H9 (cell line): Measurements from ENCODE around the gene PTPN13. TPM values are rescaled to one million over a fixed set of nuclear protein-coding genes. Genes with fewer than 3 reads are reported as not detected.

Source experiments
- DNase-seq: peaks from one replicate; pipeline ENCODE4 v3.0.0-alpha.2; 2017
- H2AFZ ChIP-seq: one replicate; pipeline ENCODE4 v1.6.1; 2013; ENCODE audit warnings: mild to moderate bottlenecking, low read length, control low read depth, moderate library complexity
- H2AK5ac ChIP-seq: 2 replicates; pipeline ENCODE4 v1.6.1; 2013; ENCODE audit warnings: low read length, control low read depth, mixed read lengths; ENCODE audit not compliant: insufficient read length
- H2BK120ac ChIP-seq: one replicate; pipeline ENCODE4 v1.6.1; 2013; ENCODE audit warnings: low read depth, mild to moderate bottlenecking, low read length, control low read depth, inconsistent platforms; ENCODE audit not compliant: poor library complexity, severe bottlenecking
- H2BK12ac ChIP-seq: 2 replicates; pipeline ENCODE4 v1.6.1; 2013; ENCODE audit warnings: low read length, control low read depth, mixed read lengths, low read depth; ENCODE audit not compliant: insufficient read length
- H2BK15ac ChIP-seq: 2 replicates; pipeline ENCODE4 v1.6.1; 2013; ENCODE audit warnings: low read depth, low read length, control low read depth
- H2BK20ac ChIP-seq: one replicate; pipeline ENCODE4 v1.6.1; 2013; ENCODE audit warnings: low read depth, mild to moderate bottlenecking, low read length, control low read depth, inconsistent platforms; ENCODE audit not compliant: poor library complexity, severe bottlenecking
- H2BK5ac ChIP-seq: 2 replicates; pipeline ENCODE4 v1.6.1; 2013; ENCODE audit warnings: low read length, control low read depth, mixed read lengths; ENCODE audit not compliant: insufficient read length
- H3K14ac ChIP-seq: 2 replicates; pipeline ENCODE4 v1.6.1; 2013; ENCODE audit warnings: low read length, control low read depth; ENCODE audit not compliant: insufficient read depth
- H3K18ac ChIP-seq: 2 replicates; pipeline ENCODE4 v1.6.1; 2013; ENCODE audit warnings: low read depth, mild to moderate bottlenecking, mixed read lengths, low read length, control low read depth; ENCODE audit not compliant: insufficient read length
- H3K23ac ChIP-seq: 2 replicates; pipeline ENCODE4 v1.6.1; 2013; ENCODE audit warnings: low read length, control low read depth, mixed read lengths, low read depth; ENCODE audit not compliant: insufficient read length
- H3K23me2 ChIP-seq: 2 replicates; pipeline ENCODE4 v1.6.1; 2013; ENCODE audit warnings: low read depth, mild to moderate bottlenecking, mixed read lengths, low read length, control low read depth; ENCODE audit not compliant: insufficient read length, poor library complexity, severe bottlenecking
- H3K27ac ChIP-seq: 2 replicates; pipeline ENCODE4 v1.5.1; 2013; ENCODE audit warnings: low read length, control low read depth, mixed read lengths, low read depth; ENCODE audit not compliant: insufficient read length
- H3K27me3 ChIP-seq: 2 replicates; pipeline ENCODE4 v1.6.1; 2013; ENCODE audit warnings: low read length, control low read depth, inconsistent platforms; ENCODE audit not compliant: insufficient read depth
- H3K4ac ChIP-seq: 2 replicates; pipeline ENCODE4 v1.6.1; 2013; ENCODE audit warnings: low read depth, mild to moderate bottlenecking, control low read depth, inconsistent platforms, low read length, moderate library complexity
- H3K4me1 ChIP-seq: 2 replicates; pipeline ENCODE4 v1.6.1; 2013; ENCODE audit warnings: low read length, control low read depth, inconsistent platforms; ENCODE audit not compliant: insufficient read depth
- H3K4me2 ChIP-seq: 2 replicates; pipeline ENCODE4 v1.6.1; 2013; ENCODE audit warnings: low read length, control low read depth, mixed read lengths; ENCODE audit not compliant: insufficient read length, insufficient read depth
- H3K56ac ChIP-seq: 2 replicates; pipeline ENCODE4 v1.6.1; 2013; ENCODE audit warnings: low read depth, mild to moderate bottlenecking, mixed read lengths, low read length, control low read depth; ENCODE audit not compliant: insufficient read length
- H3K79me1 ChIP-seq: 2 replicates; pipeline ENCODE4 v1.6.1; 2013; ENCODE audit warnings: low read depth, mild to moderate bottlenecking, moderate library complexity, low read length, control low read depth, inconsistent platforms; ENCODE audit not compliant: insufficient read depth, poor library complexity, severe bottlenecking
- H3K79me2 ChIP-seq: 2 replicates; pipeline ENCODE4 v1.6.1; 2013; ENCODE audit warnings: low read length, control low read depth, inconsistent platforms; ENCODE audit not compliant: insufficient read depth
- H3K9ac ChIP-seq: 2 replicates; pipeline ENCODE4 v1.6.1; 2013; ENCODE audit warnings: low read length, control low read depth, mixed read lengths; ENCODE audit not compliant: insufficient read length; ENCODE audit errors: extremely low read depth
- H3K9me3 ChIP-seq: one replicate; pipeline ENCODE4 v1.6.1; 2013; ENCODE audit warnings: low read depth, low read length, inconsistent platforms; ENCODE audit not compliant: control insufficient read depth
- H3T11ph ChIP-seq: one replicate; pipeline ENCODE4 v1.6.1; 2013; ENCODE audit warnings: mild to moderate bottlenecking, low read length, control low read depth, inconsistent platforms
- H4K20me1 ChIP-seq: one replicate; pipeline ENCODE4 v1.6.1; 2013; ENCODE audit not compliant: control insufficient read depth, insufficient read length, insufficient read depth
- H4K5ac ChIP-seq: 2 replicates; pipeline ENCODE4 v1.6.1; 2013; ENCODE audit warnings: low read depth, mild to moderate bottlenecking, mixed read lengths, low read length, control low read depth; ENCODE audit not compliant: insufficient read length
- H4K8ac ChIP-seq: replicated peaks from 2 replicates; pipeline ENCODE4 v1.6.1; 2013; ENCODE audit warnings: low read length, control low read depth, mixed read lengths, low read depth; ENCODE audit not compliant: insufficient read length
- H4K91ac ChIP-seq: 2 replicates; pipeline ENCODE4 v1.6.1; 2013; ENCODE audit warnings: low read depth, mild to moderate bottlenecking, moderate library complexity, mixed read lengths, low read length, control low read depth; ENCODE audit not compliant: insufficient read length
- H3K27ac Mint-ChIP-seq, 3 experiments: 2 replicates in 2 of 3; 3 replicates in 1 of 3; pipeline ENCODE4 v1.8.0; 2020 to 2021; ENCODE audit warnings: mixed read lengths in 3 of 3, mild to moderate bottlenecking in 1 of 3, moderate library complexity in 1 of 3
- H3K27me3 Mint-ChIP-seq: 2 replicates; pipeline ENCODE4 v1.8.0; 2021; ENCODE audit warnings: low read depth, mild to moderate bottlenecking, moderate library complexity, mixed read lengths
- H3K36me3 Mint-ChIP-seq, 3 experiments: 2 replicates in 2 of 3; 3 replicates in 1 of 3; pipeline ENCODE4 v1.8.0; 2020 to 2021; ENCODE audit warnings: low read depth in 3 of 3, mixed read lengths in 3 of 3; ENCODE audit not compliant: insufficient read depth in 1 of 3
- H3K4me1 Mint-ChIP-seq, 2 experiments: 2 replicates each; pipeline ENCODE4 v1.8.0; 2020; ENCODE audit warnings: mixed read lengths in 2 of 2
- H3K4me3 Mint-ChIP-seq, 2 experiments: 2 replicates in 1 of 2; 3 replicates in 1 of 2; pipeline ENCODE4 v1.8.0; 2020 to 2021; ENCODE audit warnings: mild to moderate bottlenecking in 2 of 2, mixed read lengths in 2 of 2, moderate library complexity in 1 of 2
- H3K9me3 Mint-ChIP-seq, 2 experiments: 2 replicates in 1 of 2; 3 replicates in 1 of 2; pipeline ENCODE4 v1.8.0; 2020; ENCODE audit warnings: mild to moderate bottlenecking in 2 of 2, mixed read lengths in 2 of 2, moderate library complexity in 1 of 2
- WGBS: extraction: QIAGEN DNeasy Blood & Tissue Kit; methylation state at CpG from one replicate; pipeline ENCODE4 v1.1.7; 2013; ENCODE audit warnings: missing lambda C conversion rate, low lambda C conversion rate, mixed read lengths; ENCODE audit not compliant: insufficient read length; ENCODE audit errors: extremely low coverage; 5-methylcytosine and 5-hydroxymethylcytosine counted together
- total RNA-seq: library from RNA; stranded (reverse); gene quantifications from 2 replicates; pipeline ENCODE4 v1.2.1, GENCODE V29; 2021
- TF ChIP-seq, protein P1 (sequence below): fragments of 200-600 bp; sonication (generic); conservative IDR thresholded peaks from 3 replicates; pipeline ENCODE4 v1.8.0; 2021; ENCODE audit warnings: antibody characterized with exemption, mild to moderate bottlenecking

The PTPN13 gene
- total RNA-seq, 1 experiment from 2014 or later, result 34.9 TPM

DNA sequence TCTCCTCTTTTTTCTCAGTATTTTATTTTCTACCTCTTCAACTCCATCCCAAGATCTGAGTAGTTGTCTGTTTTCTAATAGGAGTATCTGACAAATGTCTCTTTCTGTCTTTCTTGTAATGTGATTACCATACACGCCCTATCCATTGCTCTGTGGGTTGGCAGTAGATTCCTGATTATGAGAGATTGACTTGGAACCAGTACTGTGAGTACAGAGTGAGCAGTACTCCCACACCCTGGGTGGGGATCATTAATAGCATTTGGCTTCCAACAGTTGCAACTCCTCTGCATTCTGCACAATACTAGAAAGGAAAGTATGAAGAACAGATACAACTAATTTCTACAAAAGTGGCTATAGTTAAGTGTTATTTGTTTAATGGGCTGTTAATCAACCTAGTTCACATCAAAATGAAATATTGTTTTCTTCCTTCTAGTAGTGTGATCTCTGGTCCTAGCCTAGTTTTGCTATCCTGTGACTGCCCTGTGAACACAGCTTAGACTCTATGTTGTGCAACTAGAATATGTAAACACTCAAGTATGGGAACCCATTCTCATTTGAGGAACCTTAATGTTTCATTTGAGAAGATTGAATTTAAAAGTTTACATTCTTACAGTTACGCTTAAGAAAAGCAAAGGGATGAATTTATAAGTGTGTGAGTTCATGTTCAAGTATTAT is 112.9 kb downstream of the PTPN13 start:
- Histone ChIP-seq H3K4ac (no peak overlapping the region), H4K91ac (no peak overlapping the region), H3K27me3 (no peaks in the 10 kb centered on the region), H2BK120ac (no peak overlapping the region), H3K4me2 (no peak overlapping the region), H4K8ac (no peak overlapping the region), H3K79me2 (no peaks in the 10 kb centered on the region), H2BK12ac (no peak overlapping the region), H3K56ac (no peak overlapping the region), H3K4me1 (no peaks in the 10 kb centered on the region), H2AK5ac (no peak overlapping the region), H2BK20ac (no peak overlapping the region), H3K23ac (no peak overlapping the region), H3K79me1 (no peaks in the 10 kb centered on the region), H3K14ac (no peak overlapping the region), H3K9ac (no peak overlapping the region), H4K5ac (no peak overlapping the region), H3T11ph (no peak overlapping the region), H3K18ac (no peak overlapping the region), H2BK15ac (no peak overlapping the region), H3K23me2 (no peaks in the 10 kb centered on the region), H4K20me1 (no peaks in the 10 kb centered on the region), H3K27ac (no peak overlapping the region), H3K9me3 (no peaks in the 10 kb centered on the region), H2BK5ac (no peak overlapping the region), H2AFZ (no peak overlapping the region)
- H3K4me3 Mint-ChIP-seq, result no peak overlapping the region
- no peaks in the 10 kb centered on the region for H3K9me3 Mint-ChIP-seq
- H3K27ac Mint-ChIP-seq, result peak overlapping the region in 1 of 3 experiments; percentile 12; a peak in 1 of 7 replicates
- no peaks in the 10 kb centered on the region for H3K4me1 Mint-ChIP-seq
- no peaks in the 10 kb centered on the region for H3K27me3 Mint-ChIP-seq
- no CpG with 5 or more reads among the region's 2 CpGs for WGBS
- no peaks in the 10 kb centered on the region for H3K36me3 Mint-ChIP-seq
- no peak for DNase-seq
- TF ChIP-seq, protein P1, sequence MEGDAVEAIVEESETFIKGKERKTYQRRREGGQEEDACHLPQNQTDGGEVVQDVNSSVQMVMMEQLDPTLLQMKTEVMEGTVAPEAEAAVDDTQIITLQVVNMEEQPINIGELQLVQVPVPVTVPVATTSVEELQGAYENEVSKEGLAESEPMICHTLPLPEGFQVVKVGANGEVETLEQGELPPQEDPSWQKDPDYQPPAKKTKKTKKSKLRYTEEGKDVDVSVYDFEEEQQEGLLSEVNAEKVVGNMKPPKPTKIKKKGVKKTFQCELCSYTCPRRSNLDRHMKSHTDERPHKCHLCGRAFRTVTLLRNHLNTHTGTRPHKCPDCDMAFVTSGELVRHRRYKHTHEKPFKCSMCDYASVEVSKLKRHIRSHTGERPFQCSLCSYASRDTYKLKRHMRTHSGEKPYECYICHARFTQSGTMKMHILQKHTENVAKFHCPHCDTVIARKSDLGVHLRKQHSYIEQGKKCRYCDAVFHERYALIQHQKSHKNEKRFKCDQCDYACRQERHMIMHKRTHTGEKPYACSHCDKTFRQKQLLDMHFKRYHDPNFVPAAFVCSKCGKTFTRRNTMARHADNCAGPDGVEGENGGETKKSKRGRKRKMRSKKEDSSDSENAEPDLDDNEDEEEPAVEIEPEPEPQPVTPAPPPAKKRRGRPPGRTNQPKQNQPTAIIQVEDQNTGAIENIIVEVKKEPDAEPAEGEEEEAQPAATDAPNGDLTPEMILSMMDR, result no peak
